NCI-H146 (cell line): ENCODE results near the gene KCNE5.
"Not testable (repeated sequence)": the region's sequence is repeated elsewhere in the genome, so short reads cannot be mapped to it uniquely, and the experiment has no call there.

Experiments
- DNase-seq: peaks from one replicate; lab custom pipeline; 2025; lab: John Stamatoyannopoulos, UW

KCNE5 gene

DNA sequence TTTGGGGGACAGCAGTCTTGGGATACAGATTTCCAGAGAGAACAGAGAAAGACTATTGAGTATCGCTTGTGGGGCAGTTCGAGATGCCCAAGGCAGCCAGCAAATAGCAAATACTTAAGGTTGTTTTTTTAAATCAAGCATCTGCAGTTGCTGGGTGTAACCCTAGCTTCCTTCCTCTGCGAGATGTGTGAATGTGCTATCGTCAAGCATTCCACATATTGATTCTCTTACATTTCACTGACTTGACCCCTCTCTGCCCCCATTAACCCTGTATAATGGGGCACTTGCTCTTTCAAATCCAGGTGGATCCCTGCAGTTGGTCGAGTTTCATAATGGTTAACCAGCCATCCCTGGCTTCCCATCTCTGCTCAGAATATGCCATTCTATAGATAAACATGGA lies 23.5 kb downstream of the KCNE5 start:
- DNase-seq = no peak

DNA sequence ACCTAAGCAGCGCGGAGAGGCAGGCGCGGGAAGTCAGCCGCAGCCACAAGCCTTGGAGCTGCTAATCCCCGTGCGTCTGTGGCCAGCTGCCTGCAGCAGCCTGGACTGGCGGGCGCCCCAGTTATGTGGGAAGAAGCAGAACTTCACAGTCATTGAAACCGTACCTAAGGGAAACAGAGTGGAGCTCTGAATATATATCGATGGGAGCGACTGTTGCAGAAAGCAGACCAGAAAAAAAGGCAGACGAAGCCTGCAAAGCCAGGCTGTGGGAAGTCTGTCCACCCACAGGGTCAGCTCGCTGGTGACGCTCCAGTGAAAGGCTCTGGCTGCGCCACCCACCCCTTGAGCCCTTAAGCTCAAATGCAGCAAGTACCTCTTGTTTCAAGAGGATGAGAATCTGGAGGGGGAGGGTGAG lies 24.7 kb downstream of the KCNE5 start:
- DNase-seq = no peak

DNA sequence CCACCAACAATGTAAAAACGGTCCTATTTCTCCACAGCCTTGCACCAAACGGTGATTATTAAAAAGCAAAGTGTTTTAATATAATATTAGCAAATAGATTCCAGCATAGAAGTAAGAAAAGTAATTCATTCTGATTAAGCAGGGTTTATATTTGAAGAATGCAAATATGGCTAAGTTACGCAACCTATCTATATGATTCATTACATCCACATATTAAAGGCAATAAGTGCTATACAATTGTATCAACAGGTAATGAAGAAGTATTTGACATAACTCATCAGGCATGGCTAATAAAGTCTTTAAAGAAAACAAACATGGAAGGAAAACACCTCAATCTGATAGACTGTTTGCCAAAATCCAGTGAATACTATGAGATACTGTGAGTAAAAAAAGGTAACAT lies 29.0 kb downstream of the KCNE5 start:
- no peak for DNase-seq

DNA sequence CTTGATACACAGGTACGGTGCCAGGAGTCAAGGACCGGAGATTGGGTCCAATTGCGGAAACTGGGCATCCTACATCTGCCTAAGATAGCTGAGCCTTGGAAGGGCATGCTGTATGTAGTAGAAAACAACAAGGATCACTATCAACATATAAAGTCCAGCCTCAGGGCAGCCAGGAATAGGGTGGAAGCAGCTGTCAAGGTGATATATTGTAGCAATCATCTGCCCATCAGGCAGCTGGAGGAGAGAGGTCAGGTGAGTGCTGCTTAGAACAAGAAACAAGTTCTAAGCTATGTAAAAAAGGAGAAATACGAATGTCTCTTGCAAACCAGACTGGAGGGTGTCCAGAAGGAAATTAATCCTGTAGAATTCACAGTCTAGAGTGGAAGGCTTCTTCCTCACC lies 34.8 kb downstream of the KCNE5 start:
- no peak for DNase-seq

DNA sequence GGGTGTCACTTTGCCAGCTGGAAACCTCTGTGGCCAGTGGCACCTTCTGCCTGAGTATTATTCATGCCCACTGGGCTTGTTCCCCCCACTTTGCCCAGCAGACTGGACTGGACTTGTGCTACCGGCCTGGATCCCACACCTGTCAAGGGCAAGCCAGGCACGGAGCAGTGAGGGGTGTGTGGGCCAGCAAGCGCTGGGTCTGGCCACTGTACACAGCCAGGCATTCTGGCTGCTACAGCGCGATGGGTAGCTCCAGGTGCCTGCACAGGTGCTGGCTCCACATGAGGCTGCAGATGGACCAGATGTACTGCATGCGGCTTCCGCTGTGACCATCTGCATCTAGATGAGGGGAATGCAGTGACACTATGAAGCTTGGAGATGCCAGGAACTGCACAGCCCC lies 39.5 kb downstream of the KCNE5 start:
- no peak for DNase-seq

DNA sequence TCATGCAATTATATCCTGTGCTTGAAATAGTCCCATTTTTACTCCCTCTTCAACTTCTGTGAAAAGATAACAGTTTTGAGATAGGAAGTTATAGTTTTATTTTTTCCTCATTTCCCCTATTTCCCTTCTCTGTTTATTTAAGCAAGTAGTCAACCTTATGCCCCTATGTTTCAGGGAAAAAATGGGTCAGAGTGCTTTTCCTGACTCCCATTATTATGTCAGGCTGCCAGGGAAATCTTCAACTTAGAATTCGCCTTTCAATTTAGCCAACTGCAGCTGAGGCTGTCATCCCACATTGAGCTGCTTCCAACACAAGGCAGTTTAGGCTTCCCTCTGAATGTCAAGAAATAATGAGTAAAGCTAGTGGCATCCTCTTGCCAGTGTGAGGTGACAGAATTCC lies 46.1 kb downstream of the KCNE5 start:
- DNase-seq = no peak

DNA sequence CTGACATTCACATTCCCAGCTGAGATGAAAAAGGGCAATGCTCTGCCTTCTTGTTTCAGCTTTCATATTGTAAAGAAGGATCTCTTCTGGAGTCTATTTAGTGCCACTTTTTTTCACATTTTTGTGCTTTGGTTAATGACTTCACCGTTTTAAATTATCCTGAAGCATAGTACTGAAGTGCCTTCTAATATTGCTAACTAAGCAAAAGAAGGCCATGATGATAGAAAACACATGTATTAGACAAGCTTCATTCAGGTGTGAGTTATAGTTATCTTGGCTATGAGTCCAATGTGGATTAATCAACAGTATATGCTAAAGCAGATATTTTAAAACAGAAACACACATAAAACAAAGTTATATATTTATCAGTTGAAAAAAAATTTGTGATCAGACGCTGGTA lies 47.9 kb downstream of the KCNE5 start:
- DNase-seq = no peak

DNA sequence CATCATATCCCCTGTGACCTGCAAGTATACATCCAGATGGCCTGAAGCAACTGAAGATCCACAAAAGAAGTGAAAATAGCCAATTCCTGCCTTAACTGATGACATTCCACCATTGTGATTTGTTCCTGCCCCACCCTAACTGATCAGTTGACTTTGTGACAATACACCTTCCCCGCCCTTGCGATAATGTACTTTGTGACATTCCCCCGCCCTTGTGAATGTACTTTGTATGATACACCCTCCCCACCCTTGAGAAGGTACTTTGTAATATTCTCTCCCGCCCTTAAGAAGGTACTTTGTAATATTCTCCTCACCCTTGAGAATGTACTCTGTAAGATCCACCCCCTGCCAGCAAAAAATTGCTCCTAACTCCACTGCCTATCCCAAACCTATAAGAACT lies 48.9 kb downstream of the KCNE5 start:
- DNase-seq = not testable (repeated sequence)
